HG03558 (cell line): ENCODE results near the gene TTLL12.

Experiments
- ATAC-seq: cut with Tn5 transposase; IDR thresholded peaks from one replicate; pipeline ENCODE4 v1.9.1; 2021; ENCODE audit warnings: moderate number of reproducible peaks; ENCODE audit not compliant: unreplicated experiment; ENCODE audit errors: extremely low read depth

TTLL12 gene

DNA sequence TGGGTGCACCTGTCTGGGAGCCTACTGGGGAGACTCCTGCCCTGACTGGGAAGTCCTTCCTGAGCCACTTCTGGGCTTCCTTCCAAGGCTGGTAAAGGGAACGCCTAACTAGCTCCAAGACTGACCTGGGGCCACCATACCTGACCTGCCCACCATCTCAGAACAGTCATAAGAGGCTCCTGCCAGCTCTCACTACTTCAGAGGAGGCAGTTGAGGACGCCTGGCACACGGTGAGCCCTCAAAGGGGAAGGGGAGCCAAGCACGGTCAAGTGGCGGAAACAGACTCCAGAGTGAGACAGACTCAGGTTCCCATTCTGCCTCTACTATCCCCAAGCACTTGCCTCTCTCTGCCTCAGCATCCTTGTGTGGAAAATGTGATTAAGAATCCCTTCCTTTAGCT is 51.4 kb downstream of the TTLL12 start:
- ATAC-seq: no peak

DNA sequence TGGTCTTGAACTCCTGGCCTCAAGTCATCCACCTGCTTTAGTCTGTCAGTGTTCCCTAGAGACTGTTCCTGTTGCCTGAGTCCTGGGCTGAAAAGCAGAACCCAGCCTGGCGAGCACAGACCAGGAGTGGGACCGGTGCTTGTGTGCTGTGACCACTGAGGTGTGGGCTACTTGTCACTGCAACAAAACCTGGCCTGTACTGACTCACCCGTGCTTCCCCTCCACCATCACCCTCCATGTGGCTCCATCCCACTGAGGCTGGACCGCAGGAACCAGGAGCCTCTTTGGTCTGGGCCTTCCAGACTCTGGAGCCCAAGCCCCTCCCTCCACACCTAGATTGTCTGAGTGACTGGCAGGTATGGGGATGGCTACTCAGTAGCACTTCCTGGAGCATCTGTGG is 52.4 kb downstream of the TTLL12 start:
- ATAC-seq: no peak

DNA sequence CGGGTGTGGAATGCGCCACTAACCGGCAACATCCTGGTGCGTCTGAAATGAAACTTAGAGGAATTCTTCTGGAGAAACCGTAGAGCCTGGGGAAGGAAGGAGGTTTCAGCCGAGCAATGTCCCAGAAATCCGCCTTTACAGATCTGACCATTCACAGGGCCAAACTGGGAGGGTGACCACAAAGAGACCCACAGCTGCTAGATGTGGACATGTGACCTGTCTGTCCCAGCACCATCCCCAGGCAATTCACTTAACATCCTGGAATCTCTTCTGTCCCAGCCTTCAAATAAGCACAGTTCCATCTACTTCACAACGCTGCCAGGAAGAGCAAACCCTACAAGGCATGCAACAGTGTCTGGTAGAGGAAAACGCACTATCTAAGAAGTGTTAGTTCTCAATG is 53.5 kb downstream of the TTLL12 start:
- no peak for ATAC-seq

DNA sequence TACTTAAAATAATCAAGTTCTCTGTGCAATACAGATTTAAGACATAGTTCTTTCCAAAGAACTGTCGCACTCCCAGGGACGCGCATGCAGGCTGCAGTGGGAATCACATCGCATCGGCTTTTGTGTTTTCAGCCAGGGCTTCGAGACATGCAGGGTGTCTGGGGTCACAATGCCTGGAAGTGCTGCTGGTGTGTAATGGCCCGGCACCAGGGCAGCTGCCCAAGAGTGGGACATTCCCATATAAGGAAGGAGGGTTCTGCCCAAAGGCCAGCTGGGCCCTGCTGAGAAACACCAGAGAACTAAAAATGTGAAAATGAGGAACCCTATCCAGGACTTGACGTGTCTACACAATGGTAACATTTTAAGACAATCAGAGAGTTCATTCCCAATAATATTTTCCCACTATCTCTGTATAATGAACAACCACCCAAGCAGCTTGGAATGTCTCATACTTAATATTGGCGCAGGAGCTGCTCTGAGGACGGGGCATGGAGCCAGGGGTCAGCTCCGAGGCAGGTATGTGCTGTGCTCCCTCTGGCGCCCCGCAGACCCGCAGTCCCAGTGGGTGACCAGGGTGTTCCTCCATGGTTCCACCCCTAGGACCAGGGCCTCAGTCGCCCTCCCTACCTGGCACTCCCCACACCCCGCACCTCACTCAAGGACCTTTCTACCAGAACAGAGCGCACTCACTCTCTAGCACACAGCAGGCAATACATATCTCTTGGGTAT is 55.0 kb downstream of the TTLL12 start:
- ATAC-seq: no peak

DNA sequence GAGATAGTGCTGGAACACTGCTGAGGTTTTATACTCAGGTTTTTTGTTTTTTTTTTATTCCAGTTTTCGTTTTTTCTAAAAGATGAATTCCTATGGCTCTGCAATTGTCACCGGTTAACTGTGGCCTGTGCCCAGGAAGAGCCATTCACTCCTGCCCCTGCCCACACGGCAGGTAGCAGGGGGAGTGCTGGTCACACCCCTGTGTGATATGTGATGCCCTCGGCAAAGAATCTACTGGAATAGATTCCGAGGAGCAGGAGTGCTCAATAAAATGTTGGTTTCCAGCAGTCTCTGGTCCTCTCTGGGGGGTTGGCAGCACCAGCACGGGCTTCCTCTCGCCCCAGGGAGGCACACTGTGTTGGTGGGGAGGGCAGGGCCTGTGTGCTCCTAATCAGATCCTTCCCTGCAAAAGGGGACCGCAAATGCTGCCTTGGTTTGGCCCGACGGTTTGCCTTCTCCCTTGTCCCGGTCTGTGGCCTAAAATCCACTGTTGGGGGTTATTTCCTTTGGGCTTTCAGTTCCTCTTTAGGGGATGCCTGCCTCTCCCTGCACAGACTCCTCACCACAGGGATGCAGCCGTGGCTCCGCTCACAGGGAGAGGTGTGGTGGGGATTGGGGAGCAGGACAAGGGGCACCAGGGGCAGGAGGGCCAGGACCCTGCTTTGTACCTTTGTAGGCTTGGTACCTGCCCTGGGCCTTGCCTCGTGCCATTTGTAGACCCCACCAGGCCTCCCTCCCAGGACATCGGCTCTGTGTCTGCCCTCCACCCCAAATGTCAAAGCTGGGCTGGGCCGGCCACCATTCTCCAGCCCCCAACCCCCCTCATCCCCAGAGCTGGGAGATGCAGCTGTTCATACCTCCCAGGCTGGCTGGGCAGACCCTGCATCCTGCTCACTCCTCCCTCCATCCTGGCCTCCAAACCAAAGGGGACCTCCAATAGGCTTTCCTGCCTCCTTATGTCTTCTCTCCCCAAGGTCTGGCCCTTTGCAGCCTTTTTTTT is 57.2 kb downstream of the TTLL12 start:
- no peak for ATAC-seq

DNA sequence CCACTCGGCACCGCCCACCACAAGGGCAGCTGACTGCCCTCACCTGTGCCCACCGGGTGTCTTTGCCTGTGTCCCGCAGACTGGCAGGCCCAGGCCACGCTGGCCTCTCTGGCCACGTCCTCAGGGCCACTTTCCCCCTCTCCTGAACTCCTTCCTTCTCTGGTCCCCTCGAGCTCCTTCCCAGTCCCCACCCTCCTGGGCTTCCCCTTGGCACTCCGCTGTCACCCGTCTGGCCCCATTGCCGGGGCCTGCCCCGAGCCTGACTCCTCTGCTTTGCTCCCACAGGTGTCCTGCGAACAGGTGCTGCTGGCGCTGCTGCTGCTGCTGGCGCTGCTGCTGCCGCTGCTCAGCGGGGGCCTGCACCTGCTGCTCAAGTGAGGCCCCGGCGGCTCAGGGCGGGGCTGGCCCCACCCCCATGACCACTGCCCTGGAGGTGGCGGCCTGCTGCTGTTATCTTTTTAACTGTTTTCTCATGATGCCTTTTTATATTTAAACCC is 58.0 kb downstream of the TTLL12 start:
- no peak for ATAC-seq

DNA sequence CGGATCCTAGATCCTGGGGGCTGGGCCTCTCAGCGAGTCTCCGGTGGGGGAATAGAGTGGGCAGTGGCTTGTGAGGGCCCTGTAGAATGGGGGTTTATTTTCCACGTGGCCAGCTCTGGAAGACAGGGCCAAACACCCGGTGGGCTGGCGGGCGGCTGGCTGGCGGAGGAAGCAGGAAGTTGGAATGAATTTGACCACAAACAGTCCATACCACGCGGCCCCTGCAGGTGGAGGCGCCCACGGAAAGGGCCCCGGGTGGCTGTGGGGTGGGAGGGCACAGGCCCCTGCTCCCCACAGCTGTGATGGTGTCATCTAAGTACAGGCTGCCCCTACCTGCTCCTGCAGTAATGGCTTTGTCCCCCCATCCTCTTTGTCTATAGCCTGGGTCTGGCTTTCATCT is 58.8 kb downstream of the TTLL12 start:
- ATAC-seq: no peak

DNA sequence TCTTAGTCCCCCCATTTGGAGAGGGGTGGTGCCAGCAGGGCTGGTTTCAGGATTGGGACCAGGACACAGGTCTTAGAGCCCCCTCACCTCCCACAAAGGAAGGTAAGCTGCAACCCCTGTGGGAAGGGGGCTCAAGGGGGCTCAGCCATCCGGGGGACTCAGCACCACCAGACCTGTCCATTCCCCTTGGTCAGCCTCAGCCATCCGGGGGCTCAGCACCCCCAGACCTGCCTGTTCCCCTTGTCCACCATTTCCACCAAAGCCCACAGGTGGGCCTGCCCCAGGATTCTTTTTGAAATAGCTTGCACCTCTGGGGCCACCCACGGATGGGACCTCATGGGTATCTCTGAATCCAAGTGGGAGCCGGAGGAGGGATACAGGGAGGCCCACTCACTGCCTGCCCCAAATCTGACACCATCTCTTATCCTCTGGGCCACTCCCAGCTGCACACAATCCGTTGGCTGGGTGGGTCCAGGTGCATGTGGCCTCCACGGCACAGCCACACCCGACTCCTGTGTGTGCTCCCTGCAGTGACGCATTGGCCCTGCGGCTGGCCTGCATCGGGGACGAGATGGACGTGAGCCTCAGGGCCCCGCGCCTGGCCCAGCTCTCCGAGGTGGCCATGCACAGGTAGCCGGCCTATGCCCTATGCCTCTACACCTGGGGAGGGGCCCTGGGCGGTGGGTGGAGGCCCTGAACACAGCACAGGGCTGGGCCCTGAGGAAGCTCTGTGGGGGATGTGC is 59.6 kb downstream of the TTLL12 start:
- ATAC-seq: no peak

DNA sequence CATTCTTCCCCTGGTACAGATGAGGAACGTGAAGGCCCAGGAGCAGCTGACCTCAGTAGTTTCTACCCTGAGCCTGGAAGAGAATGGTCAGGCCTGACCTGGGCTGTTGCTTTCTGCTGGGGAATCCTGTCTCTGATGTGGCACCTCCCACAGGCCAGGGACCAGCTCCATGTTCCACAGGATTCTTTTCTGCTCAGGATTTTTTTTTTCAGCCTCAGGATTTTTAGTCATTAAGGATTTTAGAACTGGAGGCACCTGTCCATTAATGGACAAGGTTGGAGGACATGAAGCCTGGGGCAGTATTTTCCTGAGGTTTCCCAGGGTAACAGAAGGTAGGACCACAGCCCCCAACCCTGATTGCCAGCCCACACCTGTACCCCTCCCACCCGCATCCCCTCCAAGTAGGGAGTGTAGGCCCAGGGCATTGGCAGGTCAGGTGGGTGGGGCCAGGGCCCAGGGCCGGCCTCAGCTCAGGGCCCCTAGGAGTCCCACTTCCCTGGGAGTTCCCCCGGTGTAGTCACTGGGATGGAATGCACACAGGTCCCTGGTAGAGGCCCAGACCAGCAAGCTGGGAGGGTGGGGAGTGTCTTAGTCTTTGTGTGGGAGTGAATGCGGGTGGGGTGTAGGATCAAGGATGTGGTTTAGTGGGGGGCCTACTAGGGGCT is 60.3 kb downstream of the TTLL12 start:
- no peak for ATAC-seq

DNA sequence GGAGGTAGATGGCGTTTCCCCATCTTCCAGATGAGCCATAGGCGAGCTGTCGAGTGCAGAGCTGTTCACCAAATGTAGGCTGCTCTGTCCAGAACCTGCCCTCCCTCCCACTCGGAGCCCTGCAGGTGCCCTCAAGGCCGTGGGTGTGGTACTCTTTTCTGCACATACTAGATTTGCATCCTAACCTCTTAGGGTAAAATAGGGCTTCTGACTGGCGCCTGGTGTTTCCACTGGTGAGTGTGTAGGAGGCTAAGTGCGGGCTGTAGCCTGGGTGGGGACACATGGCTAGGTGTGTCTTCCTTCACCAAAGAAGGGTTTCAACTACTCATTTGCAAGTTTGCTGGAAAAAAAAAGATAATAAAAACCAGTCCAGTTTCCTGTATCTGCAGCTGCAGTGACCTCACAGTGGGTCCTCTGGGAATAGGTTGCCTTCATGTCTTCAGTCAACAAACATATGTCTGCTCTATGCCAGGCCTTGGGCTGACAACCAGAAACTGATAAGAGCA is 67.9 kb downstream of the TTLL12 start:
- no peak for ATAC-seq

DNA sequence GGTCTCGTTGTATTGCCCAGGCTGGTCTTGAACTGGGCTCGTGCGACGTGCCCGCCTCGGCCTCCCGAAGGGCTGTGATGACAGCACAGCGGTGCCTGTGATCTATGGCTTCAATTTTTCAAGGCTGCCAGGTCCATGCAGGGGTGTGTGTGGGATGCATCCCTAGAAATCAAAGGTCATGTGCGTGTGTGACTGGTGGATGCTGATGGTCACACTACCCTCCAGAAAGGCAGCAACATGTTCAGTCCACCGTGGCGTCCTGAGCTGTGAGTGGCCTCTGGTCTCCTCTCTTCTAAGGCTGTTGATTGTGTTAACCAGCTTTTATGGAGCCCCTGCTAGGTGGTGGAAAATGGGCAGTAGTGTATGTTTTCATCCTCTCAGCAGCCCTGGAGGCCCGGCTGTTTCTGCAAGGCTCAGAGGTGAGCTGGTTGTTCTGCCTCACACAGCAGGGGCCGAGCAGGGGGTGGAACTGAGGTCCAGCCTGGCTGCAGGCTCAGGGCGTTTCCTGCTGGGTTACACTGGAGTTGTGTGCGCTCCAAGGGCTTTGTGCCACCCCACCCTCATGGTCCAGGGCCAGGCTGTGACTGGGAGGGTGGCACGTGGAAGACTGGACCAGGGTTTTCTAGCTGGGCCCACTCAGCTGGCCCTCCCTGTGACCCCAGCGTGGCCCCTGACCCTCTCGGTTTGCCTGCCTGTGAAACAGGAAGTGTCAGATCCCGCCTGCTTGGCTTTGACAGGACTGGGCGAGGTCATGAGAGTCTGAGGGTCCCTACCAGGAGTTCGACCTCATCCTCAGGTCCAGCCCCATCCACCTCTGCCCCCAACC is 68.7 kb downstream of the TTLL12 start:
- ATAC-seq: no peak

DNA sequence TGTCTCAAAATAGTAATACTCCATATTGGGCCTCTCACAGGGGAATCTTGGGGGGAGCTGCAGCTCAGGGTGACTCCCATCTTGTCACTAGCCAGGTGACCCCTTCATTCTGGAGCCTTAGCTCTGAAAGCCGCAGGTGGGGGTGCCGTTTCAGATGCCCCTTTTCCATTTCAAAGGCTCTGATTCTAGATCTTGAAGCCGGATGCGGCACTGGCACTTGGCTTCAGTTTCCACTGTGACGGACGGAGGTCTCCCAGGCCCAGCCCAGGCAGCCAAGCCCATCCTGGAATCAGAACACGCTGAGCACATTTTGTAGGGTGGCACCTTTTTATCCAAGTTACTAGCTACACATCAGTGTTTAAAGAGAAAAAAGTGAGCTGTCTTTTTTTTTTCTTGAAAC is 70.0 kb downstream of the TTLL12 start:
- no peak for ATAC-seq
